ENCODE data around the gene ZDHHC14.

DNA sequence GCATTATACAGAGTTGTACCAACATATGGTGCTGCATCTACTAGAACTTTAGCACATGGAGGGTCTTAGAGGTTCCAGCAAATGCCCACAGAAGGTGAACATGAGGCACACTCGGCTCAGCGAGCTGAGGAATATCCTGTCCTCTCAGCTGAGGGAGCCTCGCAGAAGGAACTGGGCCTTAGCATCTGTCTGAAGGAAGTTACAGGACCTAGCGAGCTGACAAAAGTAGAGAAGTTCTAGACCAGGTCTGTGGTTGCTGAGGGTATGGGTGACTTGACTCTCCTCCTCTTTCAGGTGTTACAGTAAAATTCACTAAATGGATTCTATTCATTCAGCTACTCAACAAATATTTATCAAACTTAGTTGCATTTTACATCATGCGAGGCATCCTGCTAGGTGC is 157.2 kb downstream of the ZDHHC14 start:
- TF ChIP-seq, protein P1, sequence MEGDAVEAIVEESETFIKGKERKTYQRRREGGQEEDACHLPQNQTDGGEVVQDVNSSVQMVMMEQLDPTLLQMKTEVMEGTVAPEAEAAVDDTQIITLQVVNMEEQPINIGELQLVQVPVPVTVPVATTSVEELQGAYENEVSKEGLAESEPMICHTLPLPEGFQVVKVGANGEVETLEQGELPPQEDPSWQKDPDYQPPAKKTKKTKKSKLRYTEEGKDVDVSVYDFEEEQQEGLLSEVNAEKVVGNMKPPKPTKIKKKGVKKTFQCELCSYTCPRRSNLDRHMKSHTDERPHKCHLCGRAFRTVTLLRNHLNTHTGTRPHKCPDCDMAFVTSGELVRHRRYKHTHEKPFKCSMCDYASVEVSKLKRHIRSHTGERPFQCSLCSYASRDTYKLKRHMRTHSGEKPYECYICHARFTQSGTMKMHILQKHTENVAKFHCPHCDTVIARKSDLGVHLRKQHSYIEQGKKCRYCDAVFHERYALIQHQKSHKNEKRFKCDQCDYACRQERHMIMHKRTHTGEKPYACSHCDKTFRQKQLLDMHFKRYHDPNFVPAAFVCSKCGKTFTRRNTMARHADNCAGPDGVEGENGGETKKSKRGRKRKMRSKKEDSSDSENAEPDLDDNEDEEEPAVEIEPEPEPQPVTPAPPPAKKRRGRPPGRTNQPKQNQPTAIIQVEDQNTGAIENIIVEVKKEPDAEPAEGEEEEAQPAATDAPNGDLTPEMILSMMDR (IDR thresholded peaks at IDR 0.05) = no peak
- no peak for TF ChIP-seq POLR2A (IDR thresholded peaks at IDR 0.05)
- no peak for TF ChIP-seq POLR2AphosphoS5 (IDR thresholded peaks at IDR 0.05)

All from prostate gland (tissue), 2 donors.